ENCODE data around the gene METTL5. TPM values are rescaled to one million over a fixed set of nuclear protein-coding genes. Genes with fewer than 3 reads are reported as not detected.
A peak's percentile ranks its signal among the peaks of the same experiment; 100 is the strongest.

METTL5 gene
- total and polyA plus RNA-seq, 4 donors: 29.2 to 59.0 (median 33.0) TPM

DNA sequence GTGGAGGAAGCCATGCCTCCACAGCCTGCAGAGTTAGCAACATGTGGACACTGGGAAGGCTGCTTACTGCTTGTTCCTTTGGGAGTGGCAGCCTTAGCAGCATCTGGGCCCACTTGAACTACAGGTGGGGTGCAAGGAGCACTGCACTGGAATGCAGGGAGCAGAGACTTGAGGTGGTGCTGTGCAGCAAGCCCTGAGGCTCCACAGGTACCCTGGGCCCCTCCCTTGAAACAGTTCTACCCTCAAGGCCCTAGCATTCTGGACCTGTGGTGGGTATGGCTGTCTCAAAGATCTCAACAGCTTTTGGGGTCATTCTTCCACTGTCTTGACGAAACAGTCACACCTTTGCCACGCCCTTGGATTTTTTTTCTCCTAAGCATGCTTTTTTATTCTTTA is 16.0 kb upstream of the METTL5 start:
- 89 to 90% methylated on average over 2 of the region's 2 CpGs for whole genome bisulfite sequencing, 2 donors

DNA sequence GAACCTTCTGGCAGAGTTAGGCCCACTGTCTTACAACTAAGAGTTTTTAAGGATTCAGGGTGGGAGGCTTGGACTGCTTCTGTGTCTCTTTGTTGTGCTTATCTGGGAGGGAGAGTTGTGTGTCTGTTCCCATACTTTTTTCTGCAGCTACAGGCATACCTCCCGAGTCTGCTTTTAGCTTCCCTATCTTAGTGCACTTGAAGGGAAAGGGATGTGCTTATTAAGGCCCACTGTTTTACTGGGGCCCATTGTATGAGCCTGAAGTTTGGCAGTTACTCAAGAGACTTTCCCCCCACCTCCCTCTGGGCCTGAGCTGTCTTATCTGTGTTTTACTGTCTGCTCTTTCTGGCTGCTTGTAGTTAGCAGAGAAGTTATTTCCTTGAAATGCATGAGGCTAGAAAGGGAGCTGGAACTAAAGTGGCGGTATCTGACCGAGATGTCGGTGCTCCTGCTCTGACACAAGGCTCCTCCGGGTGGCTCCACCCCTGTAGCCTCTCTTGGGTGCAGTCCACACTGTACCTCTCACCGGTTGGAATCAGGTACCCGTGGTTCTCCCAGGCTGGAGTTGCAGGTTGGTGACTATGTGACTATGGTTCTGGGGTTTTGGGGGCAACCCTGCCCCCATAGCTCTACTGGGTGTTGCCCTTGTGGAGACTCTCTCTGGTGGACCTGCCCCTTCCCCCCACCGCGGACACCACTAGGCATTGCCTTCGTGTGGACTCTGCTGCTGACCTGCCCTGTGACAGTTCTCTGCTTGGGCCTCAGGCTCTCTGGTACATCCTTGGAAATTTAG is 15.4 kb upstream of the METTL5 start:
- ATAC-seq (ENCODE audit: insufficient read depth, low FRiP score) (no peak), DNase-seq (peak; percentile 27 to 71 (median 42))
- WGBS, 2 donors: 80 to 86% methylated on average over 10 of the region's 10 CpGs
- TF ChIP-seq, protein P1, sequence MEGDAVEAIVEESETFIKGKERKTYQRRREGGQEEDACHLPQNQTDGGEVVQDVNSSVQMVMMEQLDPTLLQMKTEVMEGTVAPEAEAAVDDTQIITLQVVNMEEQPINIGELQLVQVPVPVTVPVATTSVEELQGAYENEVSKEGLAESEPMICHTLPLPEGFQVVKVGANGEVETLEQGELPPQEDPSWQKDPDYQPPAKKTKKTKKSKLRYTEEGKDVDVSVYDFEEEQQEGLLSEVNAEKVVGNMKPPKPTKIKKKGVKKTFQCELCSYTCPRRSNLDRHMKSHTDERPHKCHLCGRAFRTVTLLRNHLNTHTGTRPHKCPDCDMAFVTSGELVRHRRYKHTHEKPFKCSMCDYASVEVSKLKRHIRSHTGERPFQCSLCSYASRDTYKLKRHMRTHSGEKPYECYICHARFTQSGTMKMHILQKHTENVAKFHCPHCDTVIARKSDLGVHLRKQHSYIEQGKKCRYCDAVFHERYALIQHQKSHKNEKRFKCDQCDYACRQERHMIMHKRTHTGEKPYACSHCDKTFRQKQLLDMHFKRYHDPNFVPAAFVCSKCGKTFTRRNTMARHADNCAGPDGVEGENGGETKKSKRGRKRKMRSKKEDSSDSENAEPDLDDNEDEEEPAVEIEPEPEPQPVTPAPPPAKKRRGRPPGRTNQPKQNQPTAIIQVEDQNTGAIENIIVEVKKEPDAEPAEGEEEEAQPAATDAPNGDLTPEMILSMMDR (IDR thresholded peaks at IDR 0.05; ENCODE audit: control extremely low read depth, extremely low read depth): no peak
- H3K9ac ChIP-seq (ENCODE audit: insufficient read depth in 1 of 2, low read length in 2 of 2): no peak overlapping the region
- H3K4me3 ChIP-seq: no peak overlapping the region
- H3K36me3 ChIP-seq (ENCODE audit: control insufficient read depth in 4 of 4, insufficient read depth in 4 of 4, low read length in 4 of 4): peaks cover 0 to 2% (median 0%) of the 10 kb centered on the region in 4 donors
- peaks cover 0 to 10% (median 7%) of the 10 kb centered on the region in 5 donors for H3K4me1 ChIP-seq (ENCODE audit: control insufficient read depth in 5 of 5, insufficient read depth in 5 of 5, low read length in 5 of 5)
- H3K27me3 ChIP-seq (ENCODE audit: control insufficient read depth in 3 of 3, insufficient read depth in 3 of 3, low read length in 2 of 3): no peaks in the 10 kb centered on the region
- no peaks in the 10 kb centered on the region for H3K9me3 ChIP-seq (ENCODE audit: control insufficient read depth in 4 of 4, insufficient read depth in 3 of 4, low read length in 3 of 4)
- peak overlapping the region in 1 of 2 donors; percentile 24 for H3K27ac ChIP-seq (ENCODE audit: low read depth in 1 of 2, low read length in 1 of 2)

More for the DNA sequence above, 16.0 kb upstream of the METTL5 start:
- no peak overlapping the region for H3K4me3 ChIP-seq
- H3K4me1 ChIP-seq (ENCODE audit: control insufficient read depth in 5 of 5, insufficient read depth in 5 of 5, low read length in 5 of 5): peaks cover 0 to 10% (median 7%) of the 10 kb centered on the region in 5 donors
- TF ChIP-seq, protein P1 (IDR thresholded peaks at IDR 0.05; ENCODE audit: control extremely low read depth, extremely low read depth): no peak
- no peak for DNase-seq
- no peak overlapping the region for H3K9ac ChIP-seq (ENCODE audit: insufficient read depth in 1 of 2, low read length in 2 of 2)
- peaks cover 0 to 2% (median 0%) of the 10 kb centered on the region in 4 donors for H3K36me3 ChIP-seq (ENCODE audit: control insufficient read depth in 4 of 4, insufficient read depth in 4 of 4, low read length in 4 of 4)
- H3K27me3 ChIP-seq (ENCODE audit: control insufficient read depth in 3 of 3, insufficient read depth in 3 of 3, low read length in 2 of 3): no peaks in the 10 kb centered on the region
- H3K9me3 ChIP-seq (ENCODE audit: control insufficient read depth in 4 of 4, insufficient read depth in 3 of 4, low read length in 3 of 4): no peaks in the 10 kb centered on the region
- ATAC-seq (ENCODE audit: insufficient read depth, low FRiP score): no peak
- no peak overlapping the region for H3K27ac ChIP-seq (ENCODE audit: low read depth in 1 of 2, low read length in 1 of 2)

DNA sequence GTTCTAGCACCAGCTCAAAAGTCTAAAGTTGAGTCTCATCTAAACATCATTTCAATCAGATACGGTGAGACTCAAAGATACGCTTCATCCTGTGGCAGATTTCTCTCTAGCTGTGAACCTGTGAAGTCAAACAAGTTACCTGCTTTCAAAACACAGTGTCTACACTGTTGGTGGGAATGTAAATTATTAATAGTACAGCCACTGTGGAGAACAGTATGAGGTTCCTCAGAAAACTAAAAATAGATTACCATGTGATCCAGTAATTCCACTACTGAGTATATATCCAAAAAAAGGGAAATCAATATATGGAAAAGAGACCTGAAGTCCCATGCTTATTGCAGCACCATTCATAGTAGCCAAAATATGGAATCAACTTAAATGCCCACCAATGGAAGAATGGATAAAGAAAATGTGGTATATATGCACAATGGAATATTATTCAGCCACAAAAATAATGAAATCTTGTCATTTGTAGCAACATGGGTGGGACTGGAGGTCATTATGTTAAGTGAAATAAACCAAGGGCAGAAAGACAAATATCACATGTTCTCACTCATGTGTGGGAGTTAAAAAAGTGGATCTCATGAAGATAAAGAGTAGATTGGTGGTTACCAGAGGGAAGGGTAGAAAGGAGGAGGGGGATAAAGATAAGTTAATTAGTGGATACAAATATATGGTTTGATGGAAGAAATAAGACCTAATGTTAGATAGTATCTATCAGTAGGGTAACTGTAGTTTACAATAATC is 14.2 kb upstream of the METTL5 start:
- no peak for ATAC-seq (ENCODE audit: insufficient read depth, low FRiP score)
- 89 to 93% methylated on average over 2 of the region's 2 CpGs for WGBS, 2 donors
- Histone ChIP-seq H3K4me1 (ENCODE audit: control insufficient read depth in 5 of 5, insufficient read depth in 5 of 5, low read length in 5 of 5) (peaks cover 0 to 10% (median 7%) of the 10 kb centered on the region in 5 donors), H3K4me3 (no peak overlapping the region), H3K27me3 (ENCODE audit: control insufficient read depth in 3 of 3, insufficient read depth in 3 of 3, low read length in 2 of 3) (no peaks in the 10 kb centered on the region), H3K27ac (ENCODE audit: low read depth in 1 of 2, low read length in 1 of 2) (no peak overlapping the region), H3K9me3 (ENCODE audit: control insufficient read depth in 4 of 4, insufficient read depth in 3 of 4, low read length in 3 of 4) (no peaks in the 10 kb centered on the region), H3K36me3 (ENCODE audit: control insufficient read depth in 4 of 4, insufficient read depth in 4 of 4, low read length in 4 of 4) (peaks cover 0 to 2% (median 0%) of the 10 kb centered on the region in 4 donors), H3K9ac (ENCODE audit: insufficient read depth in 1 of 2, low read length in 2 of 2) (no peak overlapping the region)
- TF ChIP-seq, protein P1 (IDR thresholded peaks at IDR 0.05; ENCODE audit: control extremely low read depth, extremely low read depth): no peak
- DNase-seq: no peak

Data from lung (tissue), 12 donors.